GM19351 (cell line): Measurements from ENCODE around the gene EPHB1.
"Not testable (repeated sequence)": the region's sequence is repeated elsewhere in the genome, so short reads cannot be mapped to it uniquely, and the experiment has no call there.

Experiments
- ATAC-seq: cut with Tn5 transposase; IDR thresholded peaks from one replicate; pipeline ENCODE4 v1.9.1; 2021; ENCODE audit warnings: mild to moderate bottlenecking, moderate library complexity; ENCODE audit not compliant: unreplicated experiment

The EPHB1 gene

GRCh38 chr3:135226057-135226456 is 431.0 kb downstream of the EPHB1 start:
- peak; percentile 67 for ATAC-seq

GRCh38 chr3:135228201-135228600 is 433.1 kb downstream of the EPHB1 start:
- no peak for ATAC-seq

GRCh38 chr3:135229018-135229495 is 434.0 kb downstream of the EPHB1 start:
- no peak for ATAC-seq

GRCh38 chr3:135231737-135232136 is 436.7 kb downstream of the EPHB1 start:
- ATAC-seq: no peak

GRCh38 chr3:135232226-135232625 is 437.2 kb downstream of the EPHB1 start:
- ATAC-seq: no peak

GRCh38 chr3:135233476-135233875 is 438.4 kb downstream of the EPHB1 start:
- ATAC-seq: not testable (repeated sequence)

GRCh38 chr3:135235541-135235940 is 440.5 kb downstream of the EPHB1 start:
- no peak for ATAC-seq

- ATAC-seq: no peak
Measured at GRCh38 chr3:135237371-135238143, 442.5 kb downstream of the EPHB1 start.

- no peak for ATAC-seq
Measured at GRCh38 chr3:135238236-135238830, 443.3 kb downstream of the EPHB1 start.

- no peak for ATAC-seq
Measured at GRCh38 chr3:135238871-135239614, 444.0 kb downstream of the EPHB1 start.

- no peak for ATAC-seq
Measured at GRCh38 chr3:135239615-135239884, 444.5 kb downstream of the EPHB1 start.

GRCh38 chr3:135240426-135240825 is 445.4 kb downstream of the EPHB1 start:
- ATAC-seq: peak; percentile 67

GRCh38 chr3:135242285-135242684 is 447.2 kb downstream of the EPHB1 start:
- no peak for ATAC-seq

GRCh38 chr3:135243616-135244015 is 448.6 kb downstream of the EPHB1 start:
- ATAC-seq: no peak

- ATAC-seq: no peak
Measured at GRCh38 chr3:135246027-135246426, 451.0 kb downstream of the EPHB1 start.

- ATAC-seq: no peak
Measured at GRCh38 chr3:135248213-135248612, 453.2 kb downstream of the EPHB1 start.

GRCh38 chr3:135249186-135249585 is 454.1 kb downstream of the EPHB1 start:
- no peak for ATAC-seq

GRCh38 chr3:135258916-135259315 is 463.9 kb downstream of the EPHB1 start:
- no peak for ATAC-seq

- ATAC-seq: no peak
Measured at GRCh38 chr3:135260025-135260424, 465.0 kb downstream of the EPHB1 start.

- ATAC-seq: no peak
Measured at GRCh38 chr3:135261214-135261775, 466.2 kb downstream of the EPHB1 start.

- ATAC-seq: no peak
Measured at GRCh38 chr3:135261916-135262315, 466.9 kb downstream of the EPHB1 start.

GRCh38 chr3:135262441-135262840 is 467.4 kb downstream of the EPHB1 start:
- ATAC-seq: no peak
